OCI-LY1 (cell line): ENCODE data around the gene MYO10.

ENCODE experiments used
- EZH2 ChIP-seq: fragments of 200-600 bp; sonication (generic), shearing (Covaris generic); IDR thresholded peaks from 2 replicates; pipeline ENCODE4 v1.8.0; 2017; ENCODE audit warnings: borderline replicate concordance, mixed run types, mild to moderate bottlenecking, antibody characterized with exemption, low read length, moderate library complexity, mixed read lengths
- TF ChIP-seq, protein P1 (sequence below): fragments of 200-600 bp; sonication (generic), shearing (Covaris generic); IDR thresholded peaks from 2 replicates; pipeline ENCODE4 v1.5.1; 2017; ENCODE audit warnings: mild to moderate bottlenecking, antibody characterized with exemption, low read length, moderate library complexity, mixed read lengths

DNA sequence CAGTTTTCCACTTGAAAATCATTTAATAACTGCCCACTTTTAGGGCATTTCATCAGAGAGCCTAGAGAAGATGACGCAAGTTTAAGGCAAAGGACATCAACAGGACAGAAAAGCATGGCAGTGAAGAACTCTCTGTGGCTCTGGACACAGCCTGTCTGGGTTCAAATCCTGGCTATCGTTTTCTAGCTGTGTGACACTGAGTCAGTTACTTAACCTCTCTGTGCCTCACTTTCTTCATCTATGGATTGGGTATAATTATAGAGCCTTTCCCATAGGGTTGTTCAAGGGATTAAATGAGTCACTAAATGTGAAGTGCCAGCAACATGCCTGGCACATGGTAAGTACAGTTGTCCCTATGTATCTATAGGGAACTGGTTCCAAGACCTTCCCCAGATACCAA, 6.7 kb downstream of the MYO10 start:
- TF ChIP-seq, protein P1, sequence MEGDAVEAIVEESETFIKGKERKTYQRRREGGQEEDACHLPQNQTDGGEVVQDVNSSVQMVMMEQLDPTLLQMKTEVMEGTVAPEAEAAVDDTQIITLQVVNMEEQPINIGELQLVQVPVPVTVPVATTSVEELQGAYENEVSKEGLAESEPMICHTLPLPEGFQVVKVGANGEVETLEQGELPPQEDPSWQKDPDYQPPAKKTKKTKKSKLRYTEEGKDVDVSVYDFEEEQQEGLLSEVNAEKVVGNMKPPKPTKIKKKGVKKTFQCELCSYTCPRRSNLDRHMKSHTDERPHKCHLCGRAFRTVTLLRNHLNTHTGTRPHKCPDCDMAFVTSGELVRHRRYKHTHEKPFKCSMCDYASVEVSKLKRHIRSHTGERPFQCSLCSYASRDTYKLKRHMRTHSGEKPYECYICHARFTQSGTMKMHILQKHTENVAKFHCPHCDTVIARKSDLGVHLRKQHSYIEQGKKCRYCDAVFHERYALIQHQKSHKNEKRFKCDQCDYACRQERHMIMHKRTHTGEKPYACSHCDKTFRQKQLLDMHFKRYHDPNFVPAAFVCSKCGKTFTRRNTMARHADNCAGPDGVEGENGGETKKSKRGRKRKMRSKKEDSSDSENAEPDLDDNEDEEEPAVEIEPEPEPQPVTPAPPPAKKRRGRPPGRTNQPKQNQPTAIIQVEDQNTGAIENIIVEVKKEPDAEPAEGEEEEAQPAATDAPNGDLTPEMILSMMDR: no peak
- TF ChIP-seq EZH2: no peak
